HG03025 (cell line): ENCODE results near the gene SPATA18.
"Not testable (repeated sequence)": the region's sequence is repeated elsewhere in the genome, so short reads cannot be mapped to it uniquely, and the experiment has no call there.

ENCODE experiments used
- ATAC-seq: cut with Tn5 transposase; IDR thresholded peaks from one replicate; pipeline ENCODE4 v1.9.1; 2021; ENCODE audit warnings: mild to moderate bottlenecking, moderate library complexity; ENCODE audit not compliant: unreplicated experiment, low FRiP score

The SPATA18 gene

GRCh38 chr4:52049266-52049665, 1.8 kb upstream of the SPATA18 start:
- ATAC-seq = no peak

GRCh38 chr4:52051615-52052474, 741 bp downstream of the SPATA18 start:
- peak; percentile 62 for ATAC-seq

GRCh38 chr4:52052475-52052780, 1.3 kb downstream of the SPATA18 start:
- ATAC-seq = peak; percentile 51

GRCh38 chr4:52054254-52054653, 3.1 kb downstream of the SPATA18 start:
- ATAC-seq = no peak

GRCh38 chr4:52057196-52057595, 6.1 kb downstream of the SPATA18 start:
- no peak for ATAC-seq

- no peak for ATAC-seq
Observed at GRCh38 chr4:52058275-52058674, 7.2 kb downstream of the SPATA18 start.

GRCh38 chr4:52059372-52059771, 8.3 kb downstream of the SPATA18 start:
- no peak for ATAC-seq

- ATAC-seq = no peak
Observed at GRCh38 chr4:52069571-52069970, 18.5 kb downstream of the SPATA18 start.

GRCh38 chr4:52071791-52072546, 20.9 kb downstream of the SPATA18 start:
- no peak for ATAC-seq

- ATAC-seq = no peak
Observed at GRCh38 chr4:52076731-52077130, 25.6 kb downstream of the SPATA18 start.

GRCh38 chr4:52079659-52080058, 28.6 kb downstream of the SPATA18 start:
- no peak for ATAC-seq

- no peak for ATAC-seq
Observed at GRCh38 chr4:52081216-52081615, 30.1 kb downstream of the SPATA18 start.

- ATAC-seq = not testable (repeated sequence)
Observed at GRCh38 chr4:52086425-52086824, 35.3 kb downstream of the SPATA18 start.

GRCh38 chr4:52091801-52092200, 40.7 kb downstream of the SPATA18 start:
- ATAC-seq = no peak

- ATAC-seq = no peak
Observed at GRCh38 chr4:52093466-52093865, 42.4 kb downstream of the SPATA18 start.

- ATAC-seq = no peak
Observed at GRCh38 chr4:52094376-52095145, 43.5 kb downstream of the SPATA18 start.

- no peak for ATAC-seq
Observed at GRCh38 chr4:52095374-52095773, 44.3 kb downstream of the SPATA18 start.

GRCh38 chr4:52096048-52096447, 44.9 kb downstream of the SPATA18 start:
- ATAC-seq = no peak

- ATAC-seq = no peak
Observed at GRCh38 chr4:52098618-52099017, 47.5 kb downstream of the SPATA18 start.

- ATAC-seq = no peak
Observed at GRCh38 chr4:52099860-52100461, 48.9 kb downstream of the SPATA18 start.

GRCh38 chr4:52102587-52102986, 51.5 kb downstream of the SPATA18 start:
- ATAC-seq = no peak
